ENCODE data around the gene SUFU.
A peak's percentile ranks its signal among the peaks of the same experiment; 100 is the strongest.
"Not testable (repeated sequence)": the region's sequence is repeated elsewhere in the genome, so short reads cannot be mapped to it uniquely, and the experiment has no call there.

The SUFU gene

GRCh38 chr10:102654969-102655368 is 151.2 kb downstream of the SUFU start:
- DNase-seq = no peak

GRCh38 chr10:102656026-102656425 is 152.3 kb downstream of the SUFU start:
- DNase-seq = no peak

GRCh38 chr10:102656791-102657371 is 153.1 kb downstream of the SUFU start:
- DNase-seq = no peak

- DNase-seq = no peak
Observed at GRCh38 chr10:102657451-102657850, 153.7 kb downstream of the SUFU start.

GRCh38 chr10:102657984-102658724 is 154.4 kb downstream of the SUFU start:
- no peak for DNase-seq

GRCh38 chr10:102658802-102659201 is 155.0 kb downstream of the SUFU start:
- no peak for DNase-seq

GRCh38 chr10:102660888-102661657 is 157.3 kb downstream of the SUFU start:
- DNase-seq = peak; percentile 67

- no peak for DNase-seq
Observed at GRCh38 chr10:102661658-102662028, 157.9 kb downstream of the SUFU start.

GRCh38 chr10:102665904-102666509 is 162.2 kb downstream of the SUFU start:
- DNase-seq = no peak

- not testable (repeated sequence) for DNase-seq
Observed at GRCh38 chr10:102667411-102667810, 163.6 kb downstream of the SUFU start.

- no peak for DNase-seq
Observed at GRCh38 chr10:102668326-102669107, 164.7 kb downstream of the SUFU start.

GRCh38 chr10:102669206-102670064 is 165.7 kb downstream of the SUFU start:
- no peak for DNase-seq

GRCh38 chr10:102670065-102670670 is 166.4 kb downstream of the SUFU start:
- DNase-seq = no peak

- DNase-seq = no peak
Observed at GRCh38 chr10:102670871-102671434, 167.2 kb downstream of the SUFU start.

- DNase-seq = no peak
Observed at GRCh38 chr10:102673236-102673818, 169.6 kb downstream of the SUFU start.

GRCh38 chr10:102673819-102674511 is 170.2 kb downstream of the SUFU start:
- peak; percentile 85 for DNase-seq

GRCh38 chr10:102674566-102674965 is 170.8 kb downstream of the SUFU start:
- peak; percentile 47 for DNase-seq

GRCh38 chr10:102675011-102675665 is 171.4 kb downstream of the SUFU start:
- no peak for DNase-seq
